Measurements from ENCODE around the gene SOBP.

Gene SOBP

GRCh38 chr6:107635057-107635515, 145.2 kb downstream of the SOBP start:
- TF ChIP-seq, protein P1, sequence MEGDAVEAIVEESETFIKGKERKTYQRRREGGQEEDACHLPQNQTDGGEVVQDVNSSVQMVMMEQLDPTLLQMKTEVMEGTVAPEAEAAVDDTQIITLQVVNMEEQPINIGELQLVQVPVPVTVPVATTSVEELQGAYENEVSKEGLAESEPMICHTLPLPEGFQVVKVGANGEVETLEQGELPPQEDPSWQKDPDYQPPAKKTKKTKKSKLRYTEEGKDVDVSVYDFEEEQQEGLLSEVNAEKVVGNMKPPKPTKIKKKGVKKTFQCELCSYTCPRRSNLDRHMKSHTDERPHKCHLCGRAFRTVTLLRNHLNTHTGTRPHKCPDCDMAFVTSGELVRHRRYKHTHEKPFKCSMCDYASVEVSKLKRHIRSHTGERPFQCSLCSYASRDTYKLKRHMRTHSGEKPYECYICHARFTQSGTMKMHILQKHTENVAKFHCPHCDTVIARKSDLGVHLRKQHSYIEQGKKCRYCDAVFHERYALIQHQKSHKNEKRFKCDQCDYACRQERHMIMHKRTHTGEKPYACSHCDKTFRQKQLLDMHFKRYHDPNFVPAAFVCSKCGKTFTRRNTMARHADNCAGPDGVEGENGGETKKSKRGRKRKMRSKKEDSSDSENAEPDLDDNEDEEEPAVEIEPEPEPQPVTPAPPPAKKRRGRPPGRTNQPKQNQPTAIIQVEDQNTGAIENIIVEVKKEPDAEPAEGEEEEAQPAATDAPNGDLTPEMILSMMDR (conservative IDR thresholded peaks at IDR 0.05; ENCODE audit: low read depth, low read length): no peak
- no peak for DNase-seq (ENCODE audit: low read depth)
- no peak overlapping the region for H3K4me3 ChIP-seq (ENCODE audit: low read depth, low read length)

- TF ChIP-seq, protein P1 (conservative IDR thresholded peaks at IDR 0.05; ENCODE audit: low read depth, low read length): no peak
- no peak for DNase-seq (ENCODE audit: low read depth)
- no peak overlapping the region for H3K4me3 ChIP-seq (ENCODE audit: low read depth, low read length)
These were observed 146.6 kb downstream of the SOBP start for GRCh38 chr6:107636486-107636885.

DNA sequence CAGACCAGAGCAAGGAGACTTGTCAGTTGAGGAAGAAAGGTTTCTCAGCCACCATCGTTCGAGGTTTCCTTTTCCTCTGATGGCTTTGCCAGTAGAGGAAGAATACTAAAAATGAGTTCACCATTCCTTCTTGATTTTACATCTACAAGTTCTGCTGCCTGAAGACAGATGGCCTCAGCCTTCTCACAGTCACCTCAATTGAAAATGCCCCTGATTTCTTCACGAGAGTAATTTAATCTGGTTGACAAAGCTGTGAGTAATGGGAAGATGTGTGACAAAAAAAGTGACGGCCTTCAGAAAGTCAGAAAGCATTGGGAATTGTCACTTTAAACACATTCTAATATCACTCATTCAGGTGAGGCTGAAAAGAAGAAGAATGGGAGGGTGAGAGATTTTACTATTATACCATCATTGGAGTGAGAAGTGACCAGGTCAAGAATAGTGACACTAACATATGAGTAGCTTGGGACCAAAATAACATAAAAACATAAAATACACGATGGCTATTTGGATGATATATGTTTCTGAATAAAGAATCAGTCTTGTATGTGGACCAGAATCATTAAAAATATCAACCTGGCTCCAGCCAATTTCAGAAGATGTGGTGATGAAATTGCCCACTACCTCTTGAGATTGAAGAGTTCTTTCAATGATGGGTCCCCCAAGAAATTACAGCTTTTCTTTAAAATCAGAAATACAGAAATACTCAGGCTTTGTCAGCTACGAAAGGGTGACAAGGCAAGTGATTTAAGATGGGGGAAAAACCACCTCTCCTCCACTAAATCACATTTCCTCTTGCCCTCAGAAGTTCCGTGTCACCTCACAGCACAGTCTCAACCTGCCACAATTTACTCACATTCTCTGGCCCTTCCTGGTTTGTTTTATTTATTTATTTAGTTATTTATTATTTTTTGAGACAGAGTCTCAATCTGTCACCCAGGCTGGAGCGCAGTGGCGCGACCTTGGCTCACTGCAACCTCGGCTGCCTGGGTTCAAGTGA, 147.7 kb downstream of the SOBP start:
- no peak overlapping the region for H3K4me3 ChIP-seq (ENCODE audit: low read depth, low read length)
- TF ChIP-seq, protein P1 (conservative IDR thresholded peaks at IDR 0.05; ENCODE audit: low read depth, low read length): no peak
- DNase-seq (ENCODE audit: low read depth): no peak

- TF ChIP-seq, protein P1 (conservative IDR thresholded peaks at IDR 0.05; ENCODE audit: low read depth, low read length): no peak
- no peak for DNase-seq (ENCODE audit: low read depth)
- H3K4me3 ChIP-seq (ENCODE audit: low read depth, low read length): no peak overlapping the region
These were observed 148.6 kb downstream of the SOBP start for GRCh38 chr6:107638493-107638892.

- DNase-seq (ENCODE audit: low read depth): no peak
- H3K4me3 ChIP-seq (ENCODE audit: low read depth, low read length): no peak overlapping the region
- TF ChIP-seq, protein P1 (conservative IDR thresholded peaks at IDR 0.05; ENCODE audit: low read depth, low read length): no peak
These were observed 149.6 kb downstream of the SOBP start for GRCh38 chr6:107639511-107639910.

DNA sequence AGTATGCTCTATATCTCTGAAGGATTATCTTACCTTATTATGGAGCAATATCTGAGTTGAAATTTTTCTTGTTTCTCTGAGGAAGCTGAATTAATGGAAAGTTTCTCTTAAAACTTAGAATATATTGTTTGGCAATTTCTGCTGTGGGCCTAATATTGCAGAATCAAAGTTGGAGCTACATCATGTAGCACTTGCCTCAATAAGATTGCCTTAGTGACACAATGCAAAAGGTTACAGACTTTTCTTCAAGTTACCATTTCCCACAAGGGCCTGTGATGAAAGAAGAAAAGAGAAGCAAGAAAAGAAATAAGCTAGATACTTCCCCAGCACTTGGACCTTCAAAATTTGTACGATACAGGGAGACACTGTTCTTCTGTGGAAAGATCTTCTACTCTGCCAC, 151.2 kb downstream of the SOBP start:
- TF ChIP-seq, protein P1 (conservative IDR thresholded peaks at IDR 0.05; ENCODE audit: low read depth, low read length): no peak
- no peak overlapping the region for H3K4me3 ChIP-seq (ENCODE audit: low read depth, low read length)
- no peak for DNase-seq (ENCODE audit: low read depth)

Measured in choroid plexus epithelial cell (primary cell).